ENCODE measurements around the gene ACTN4.
"Not testable (repeated sequence)": the region's sequence is repeated elsewhere in the genome, so short reads cannot be mapped to it uniquely, and the experiment has no call there.

- not testable (repeated sequence) for TF ChIP-seq CTCF (IDR thresholded peaks at IDR 0.05; ENCODE audit: low read depth, low read length); EZH2phosphoT487 (IDR thresholded peaks at IDR 0.05; ENCODE audit: low read depth)
Observed at GRCh38 chr19:38631301-38631700, 16.1 kb upstream of the ACTN4 start.

All from OCI-LY3 (cell line).